ENCODE measurements around the gene SARS1. TPM values are rescaled to one million over a fixed set of nuclear protein-coding genes. Genes with fewer than 3 reads are reported as not detected.

SARS1 gene
- total and polyA plus RNA-seq, 4 donors: 57.5 to 132 (median 92.8) TPM

- Histone ChIP-seq H3K9ac (ENCODE audit: low read depth in 1 of 2, low read length in 2 of 2) (no peak overlapping the region), H3K4me3 (ENCODE audit: low read depth in 1 of 3, low read length in 3 of 3) (no peak overlapping the region), H3K36me3 (ENCODE audit: control insufficient read depth in 4 of 4, insufficient read depth in 3 of 4, low read depth in 1 of 4, low read length in 3 of 4) (peaks cover 11 to 28% (median 15%) of the 10 kb centered on the region in 4 donors), H3K27ac (ENCODE audit: low read depth in 1 of 2, low read length in 2 of 2) (no peak overlapping the region), H3K27me3 (ENCODE audit: control insufficient read depth in 4 of 4, insufficient read depth in 4 of 4, low read length in 3 of 4) (no peaks in the 10 kb centered on the region), H3K4me1 (ENCODE audit: control insufficient read depth in 4 of 4, insufficient read depth in 4 of 4, low read length in 3 of 4) (peaks cover 0 to 5% (median 1%) of the 10 kb centered on the region in 4 donors), H3K9me3 (ENCODE audit: control insufficient read depth in 4 of 4, low read length in 3 of 4) (no peaks in the 10 kb centered on the region)
- 96% methylated on average over 3 of the region's 3 CpGs for WGBS
- TF ChIP-seq ATF3 (IDR thresholded peaks at IDR 0.05) (no peak), NR2F2 (IDR thresholded peaks at IDR 0.05) (no peak), MAX (IDR thresholded peaks at IDR 0.05) (no peak), HNF4G (IDR thresholded peaks at IDR 0.05) (no peak)
- TF ChIP-seq, protein P1, sequence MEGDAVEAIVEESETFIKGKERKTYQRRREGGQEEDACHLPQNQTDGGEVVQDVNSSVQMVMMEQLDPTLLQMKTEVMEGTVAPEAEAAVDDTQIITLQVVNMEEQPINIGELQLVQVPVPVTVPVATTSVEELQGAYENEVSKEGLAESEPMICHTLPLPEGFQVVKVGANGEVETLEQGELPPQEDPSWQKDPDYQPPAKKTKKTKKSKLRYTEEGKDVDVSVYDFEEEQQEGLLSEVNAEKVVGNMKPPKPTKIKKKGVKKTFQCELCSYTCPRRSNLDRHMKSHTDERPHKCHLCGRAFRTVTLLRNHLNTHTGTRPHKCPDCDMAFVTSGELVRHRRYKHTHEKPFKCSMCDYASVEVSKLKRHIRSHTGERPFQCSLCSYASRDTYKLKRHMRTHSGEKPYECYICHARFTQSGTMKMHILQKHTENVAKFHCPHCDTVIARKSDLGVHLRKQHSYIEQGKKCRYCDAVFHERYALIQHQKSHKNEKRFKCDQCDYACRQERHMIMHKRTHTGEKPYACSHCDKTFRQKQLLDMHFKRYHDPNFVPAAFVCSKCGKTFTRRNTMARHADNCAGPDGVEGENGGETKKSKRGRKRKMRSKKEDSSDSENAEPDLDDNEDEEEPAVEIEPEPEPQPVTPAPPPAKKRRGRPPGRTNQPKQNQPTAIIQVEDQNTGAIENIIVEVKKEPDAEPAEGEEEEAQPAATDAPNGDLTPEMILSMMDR (IDR thresholded peaks at IDR 0.05; ENCODE audit: low read depth, low read length, missing input control): no peak
- no peak for DNase-seq (ENCODE audit: low spot score)
Observed at GRCh38 chr1:109225308-109225707, 11.6 kb downstream of the SARS1 start.

DNA sequence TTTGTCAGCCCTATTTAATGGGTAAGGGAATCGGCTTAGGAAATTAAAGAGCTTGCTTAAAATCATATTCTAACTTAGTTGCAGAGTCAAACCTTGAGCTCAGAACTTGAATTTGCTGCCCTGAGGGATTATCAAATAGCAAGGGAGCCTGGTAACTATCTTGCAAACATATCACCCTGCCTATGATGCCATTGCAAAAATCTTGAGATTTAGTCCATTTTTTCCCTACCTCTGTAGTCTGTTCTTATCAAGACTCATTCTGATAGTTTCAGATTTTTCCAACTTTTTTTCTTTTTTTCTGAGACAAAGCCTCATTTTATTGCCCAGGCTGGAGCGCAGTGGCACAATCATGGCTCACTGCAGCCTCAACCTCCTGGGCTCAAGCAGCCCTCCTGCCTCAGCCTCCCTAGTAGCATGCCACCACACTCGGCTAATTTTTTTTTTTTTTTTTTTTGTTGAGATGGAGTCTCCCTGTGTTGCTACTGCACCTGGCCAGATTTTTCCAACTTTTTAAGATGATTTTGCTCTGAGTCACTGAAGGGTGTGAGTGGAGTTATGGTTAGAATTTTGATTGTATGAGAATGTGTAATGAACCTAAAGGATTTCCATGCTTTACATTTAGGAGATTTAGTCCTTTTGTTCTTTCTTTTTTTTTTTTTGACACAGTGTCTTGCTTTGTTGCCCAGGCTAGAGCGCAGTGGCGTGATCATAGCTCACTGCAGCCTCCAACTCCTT lies 12.2 kb downstream of the SARS1 start:
- Histone ChIP-seq H3K27ac (ENCODE audit: low read depth in 1 of 2, low read length in 2 of 2) (no peak overlapping the region), H3K4me1 (ENCODE audit: control insufficient read depth in 4 of 4, insufficient read depth in 4 of 4, low read length in 3 of 4) (peaks cover 0 to 5% (median 1%) of the 10 kb centered on the region in 4 donors), H3K4me3 (ENCODE audit: low read depth in 1 of 3, low read length in 3 of 3) (no peak overlapping the region), H3K9me3 (ENCODE audit: control insufficient read depth in 4 of 4, low read length in 3 of 4) (no peaks in the 10 kb centered on the region), H3K36me3 (ENCODE audit: control insufficient read depth in 4 of 4, insufficient read depth in 3 of 4, low read depth in 1 of 4, low read length in 3 of 4) (peaks cover 11 to 29% (median 18%) of the 10 kb centered on the region in 4 donors), H3K27me3 (ENCODE audit: control insufficient read depth in 4 of 4, insufficient read depth in 4 of 4, low read length in 3 of 4) (no peaks in the 10 kb centered on the region), H3K9ac (ENCODE audit: low read depth in 1 of 2, low read length in 2 of 2) (no peak overlapping the region)
- 98% methylated on average over 5 of the region's 5 CpGs for WGBS
- DNase-seq (ENCODE audit: low spot score): no peak
- no peak for TF ChIP-seq RXRA (IDR thresholded peaks at IDR 0.05)
- TF ChIP-seq, protein P2, sequence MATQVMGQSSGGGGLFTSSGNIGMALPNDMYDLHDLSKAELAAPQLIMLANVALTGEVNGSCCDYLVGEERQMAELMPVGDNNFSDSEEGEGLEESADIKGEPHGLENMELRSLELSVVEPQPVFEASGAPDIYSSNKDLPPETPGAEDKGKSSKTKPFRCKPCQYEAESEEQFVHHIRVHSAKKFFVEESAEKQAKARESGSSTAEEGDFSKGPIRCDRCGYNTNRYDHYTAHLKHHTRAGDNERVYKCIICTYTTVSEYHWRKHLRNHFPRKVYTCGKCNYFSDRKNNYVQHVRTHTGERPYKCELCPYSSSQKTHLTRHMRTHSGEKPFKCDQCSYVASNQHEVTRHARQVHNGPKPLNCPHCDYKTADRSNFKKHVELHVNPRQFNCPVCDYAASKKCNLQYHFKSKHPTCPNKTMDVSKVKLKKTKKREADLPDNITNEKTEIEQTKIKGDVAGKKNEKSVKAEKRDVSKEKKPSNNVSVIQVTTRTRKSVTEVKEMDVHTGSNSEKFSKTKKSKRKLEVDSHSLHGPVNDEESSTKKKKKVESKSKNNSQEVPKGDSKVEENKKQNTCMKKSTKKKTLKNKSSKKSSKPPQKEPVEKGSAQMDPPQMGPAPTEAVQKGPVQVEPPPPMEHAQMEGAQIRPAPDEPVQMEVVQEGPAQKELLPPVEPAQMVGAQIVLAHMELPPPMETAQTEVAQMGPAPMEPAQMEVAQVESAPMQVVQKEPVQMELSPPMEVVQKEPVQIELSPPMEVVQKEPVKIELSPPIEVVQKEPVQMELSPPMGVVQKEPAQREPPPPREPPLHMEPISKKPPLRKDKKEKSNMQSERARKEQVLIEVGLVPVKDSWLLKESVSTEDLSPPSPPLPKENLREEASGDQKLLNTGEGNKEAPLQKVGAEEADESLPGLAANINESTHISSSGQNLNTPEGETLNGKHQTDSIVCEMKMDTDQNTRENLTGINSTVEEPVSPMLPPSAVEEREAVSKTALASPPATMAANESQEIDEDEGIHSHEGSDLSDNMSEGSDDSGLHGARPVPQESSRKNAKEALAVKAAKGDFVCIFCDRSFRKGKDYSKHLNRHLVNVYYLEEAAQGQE (IDR thresholded peaks at IDR 0.05): no peak
- no peak for TF ChIP-seq ATF3 (IDR thresholded peaks at IDR 0.05)

DNA sequence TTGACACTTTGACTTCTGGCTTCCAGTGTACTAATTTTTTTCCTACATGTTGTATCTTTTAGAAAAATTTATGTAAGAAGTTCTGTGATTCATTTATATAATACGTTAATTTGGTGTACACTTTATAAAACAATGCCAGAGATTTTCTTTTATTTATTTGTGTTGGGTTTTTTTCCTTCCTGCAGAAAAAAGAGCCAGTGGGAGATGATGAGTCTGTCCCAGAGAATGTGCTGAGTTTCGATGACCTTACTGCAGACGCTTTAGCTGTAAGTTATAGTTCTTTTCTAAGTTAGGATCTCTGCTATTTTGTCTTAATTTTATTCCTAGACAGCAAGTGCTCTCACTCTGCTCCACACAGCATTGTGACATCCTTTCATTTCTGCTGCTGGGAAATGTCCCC lies 14.4 kb downstream of the SARS1 start:
- no peak for DNase-seq (ENCODE audit: low spot score)
- no peak overlapping the region for H3K27ac ChIP-seq (ENCODE audit: low read depth in 1 of 2, low read length in 2 of 2)
- no peaks in the 10 kb centered on the region for H3K27me3 ChIP-seq (ENCODE audit: control insufficient read depth in 4 of 4, insufficient read depth in 4 of 4, low read length in 3 of 4)
- H3K4me3 ChIP-seq (ENCODE audit: low read depth in 1 of 3, low read length in 3 of 3): no peak overlapping the region
- no peaks in the 10 kb centered on the region for H3K9me3 ChIP-seq (ENCODE audit: control insufficient read depth in 4 of 4, low read length in 3 of 4)
- peaks cover 11 to 44% (median 36%) of the 10 kb centered on the region in 4 donors for H3K36me3 ChIP-seq (ENCODE audit: control insufficient read depth in 4 of 4, insufficient read depth in 3 of 4, low read depth in 1 of 4, low read length in 3 of 4)
- H3K9ac ChIP-seq (ENCODE audit: low read depth in 1 of 2, low read length in 2 of 2): no peak overlapping the region
- WGBS: 94% methylated on average over 3 of the region's 3 CpGs
- H3K4me1 ChIP-seq (ENCODE audit: control insufficient read depth in 4 of 4, insufficient read depth in 4 of 4, low read length in 3 of 4): peaks cover 0 to 5% (median 1%) of the 10 kb centered on the region in 4 donors
- TF ChIP-seq TAF1 (conservative IDR thresholded peaks at IDR 0.05) (no peak), RAD21 (IDR thresholded peaks at IDR 0.05) (no peak), NR2F2 (IDR thresholded peaks at IDR 0.05) (no peak), ATF3 (IDR thresholded peaks at IDR 0.05) (no peak), MAX (IDR thresholded peaks at IDR 0.05) (no peak), GABPA (IDR thresholded peaks at IDR 0.05 in 1 of 2, conservative IDR thresholded peaks at IDR 0.05 in 1 of 2) (no peak), FOXA2 (IDR thresholded peaks at IDR 0.05) (no peak), HNF4G (IDR thresholded peaks at IDR 0.05) (no peak), HNF4A (conservative IDR thresholded peaks at IDR 0.05) (no peak), SP1 (IDR thresholded peaks at IDR 0.05) (no peak), JUND (IDR thresholded peaks at IDR 0.05) (no peak), EGR1 (IDR thresholded peaks at IDR 0.05; ENCODE audit: low read depth in 2 of 2) (no peak), RXRA (IDR thresholded peaks at IDR 0.05) (no peak)
- TF ChIP-seq, protein P2 (IDR thresholded peaks at IDR 0.05): no peak
